ENCODE data around the gene SPATA32. TPM values are rescaled to one million over a fixed set of nuclear protein-coding genes. Genes with fewer than 3 reads are reported as not detected.

Gene SPATA32
- total RNA-seq, 2 experiments from 2014 or later = 0.20 to 0.27 TPM

DNA sequence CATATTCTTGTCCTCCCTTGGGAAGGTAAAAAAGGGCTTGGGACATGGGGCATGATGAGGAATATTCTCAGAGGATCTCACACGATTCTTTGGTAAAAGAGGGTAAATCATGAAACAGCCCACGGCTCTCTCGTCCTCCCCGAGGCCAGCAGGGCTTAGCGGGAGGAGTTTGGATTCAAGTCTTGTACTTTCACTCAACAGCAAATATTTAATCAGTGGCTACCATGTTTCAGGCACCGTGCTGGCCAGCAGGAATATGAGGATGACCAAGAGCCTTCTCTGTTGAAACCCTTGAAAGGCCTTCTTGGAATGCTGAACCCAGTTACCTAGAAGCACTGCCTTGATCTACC, 46.1 kb upstream of the SPATA32 start:
- no peak overlapping the region for H3K4me3 ChIP-seq (ENCODE audit: low read length)
- ATAC-seq (ENCODE audit: poor library complexity) (no peak), DNase-seq (no peak)
- H3K27me3 ChIP-seq (ENCODE audit: control insufficient read depth in 1 of 2, insufficient read depth in 2 of 2, low read length in 2 of 2) = no peaks in the 10 kb centered on the region
- TF ChIP-seq CTCF (IDR thresholded peaks at IDR 0.05) = no peak
- H3K9me3 ChIP-seq (ENCODE audit: control insufficient read depth in 1 of 2, insufficient read depth in 1 of 2, low read length in 2 of 2) = no peaks in the 10 kb centered on the region
- intact Hi-C loops (cut with DNase I, micrococcal nuclease) = no loop called here
- POLR2A ChIA-PET = interaction anchor here (4.6 kb wide), 1 partner anchor 9 kb away, joined by 32 read pairs; the partner anchor contains the start of gene MAP3K14
- Mint-ChIP-seq H3K9me3 (no peaks in the 10 kb centered on the region), H3K36me3 (ENCODE audit: low read depth) (peaks cover 43% of the 10 kb centered on the region), H3K4me1 (ENCODE audit: low read depth) (peaks cover 83% of the 10 kb centered on the region), H3K27ac (peak overlapping the region; percentile 82), H3K4me3 (peak overlapping the region; percentile 2), H3K27me3 (no peaks in the 10 kb centered on the region)
- H3K36me3 ChIP-seq (ENCODE audit: insufficient read depth, low read length) = peaks cover 35% of the 10 kb centered on the region
- peak overlapping the region; percentile 26 to 38 for H3K27ac ChIP-seq (ENCODE audit: low read depth in 1 of 2, low read length in 2 of 2)
- H3K4me1 ChIP-seq (ENCODE audit: insufficient read depth, low read length) = peaks cover 85% of the 10 kb centered on the region
- CTCF ChIA-PET = interaction anchor here (1.2 to 3.1 kb wide), 2 partner anchors 30 to 173 kb away, joined by 3 to 17 read pairs; partner anchors contain the start of gene ACBD4

- POLR2A ChIA-PET = interaction anchor here (4.6 kb wide), 1 partner anchor 9 kb away, joined by 32 read pairs; the partner anchor contains the start of gene MAP3K14
These were observed 45.6 kb upstream of the SPATA32 start for GRCh38 chr17:45307290-45308015.

GRCh38 chr17:45306623-45307022, 44.7 kb upstream of the SPATA32 start:
- H3K27me3 Mint-ChIP-seq = no peaks in the 10 kb centered on the region
- Histone ChIP-seq H3K4me1 (ENCODE audit: insufficient read depth, low read length) (peaks cover 86% of the 10 kb centered on the region), H3K27me3 (ENCODE audit: control insufficient read depth in 1 of 2, insufficient read depth in 2 of 2, low read length in 2 of 2) (no peaks in the 10 kb centered on the region), H3K9me3 (ENCODE audit: control insufficient read depth in 1 of 2, insufficient read depth in 1 of 2, low read length in 2 of 2) (no peaks in the 10 kb centered on the region), H3K4me3 (ENCODE audit: low read length) (no peak overlapping the region), H3K27ac (ENCODE audit: low read depth in 1 of 2, low read length in 2 of 2) (no peak overlapping the region), H3K36me3 (ENCODE audit: insufficient read depth, low read length) (peaks cover 32% of the 10 kb centered on the region)
- TF ChIP-seq CTCF (IDR thresholded peaks at IDR 0.05) = no peak
- CTCF ChIA-PET = interaction anchor here (0.7 to 3.1 kb wide), 3 partner anchors 10 to 57 kb away, joined by 3 to 17 read pairs (median 14); partner anchors contain the start of gene MAP3K14
- H3K4me1 Mint-ChIP-seq (ENCODE audit: low read depth) = peaks cover 76% of the 10 kb centered on the region
- ATAC-seq (ENCODE audit: poor library complexity) (no peak), DNase-seq (peak in 1 of 14 experiments; percentile 35)
- intact Hi-C loops (cut with DNase I, micrococcal nuclease) = no loop called here
- H3K36me3 Mint-ChIP-seq (ENCODE audit: low read depth) = peaks cover 46% of the 10 kb centered on the region
- no peak overlapping the region for H3K4me3 Mint-ChIP-seq
- H3K9me3 Mint-ChIP-seq = no peaks in the 10 kb centered on the region
- POLR2A ChIA-PET = interaction anchor here (1.5 to 4.6 kb wide), 2 partner anchors 8 to 10 kb away, joined by 4 to 32 read pairs; partner anchors contain the start of gene MAP3K14
- peak overlapping the region; percentile 58 for H3K27ac Mint-ChIP-seq

More at GRCh38 chr17:45307290-45308015, 45.6 kb upstream of the SPATA32 start:
- Histone ChIP-seq H3K36me3 (ENCODE audit: insufficient read depth, low read length) (peaks cover 35% of the 10 kb centered on the region), H3K27ac (ENCODE audit: low read depth in 1 of 2, low read length in 2 of 2) (peak overlapping the region; percentile 26 to 38), H3K4me1 (ENCODE audit: insufficient read depth, low read length) (peaks cover 85% of the 10 kb centered on the region), H3K4me3 (ENCODE audit: low read length) (no peak overlapping the region), H3K9me3 (ENCODE audit: control insufficient read depth in 1 of 2, insufficient read depth in 1 of 2, low read length in 2 of 2) (no peaks in the 10 kb centered on the region), H3K27me3 (ENCODE audit: control insufficient read depth in 1 of 2, insufficient read depth in 2 of 2, low read length in 2 of 2) (no peaks in the 10 kb centered on the region)
- Mint-ChIP-seq H3K9me3 (no peaks in the 10 kb centered on the region), H3K36me3 (ENCODE audit: low read depth) (peaks cover 49% of the 10 kb centered on the region), H3K4me3 (peak overlapping the region; percentile 66), H3K27me3 (no peaks in the 10 kb centered on the region), H3K4me1 (ENCODE audit: low read depth) (peaks cover 83% of the 10 kb centered on the region), H3K27ac (peak overlapping the region; percentile 82)
- intact Hi-C loops (cut with DNase I, micrococcal nuclease) = no loop called here
- CTCF ChIA-PET = interaction anchor here (0.5 to 3.1 kb wide), 5 partner anchors 9 to 172 kb away, joined by 3 to 17 read pairs (median 4); partner anchors contain the start of genes ACBD4 and MAP3K14
- ATAC-seq (ENCODE audit: poor library complexity) = peak; percentile 72
- DNase-seq = peak in 6 of 14 experiments; percentile 18 to 66 (median 42)
- TF ChIP-seq CTCF (IDR thresholded peaks at IDR 0.05) = no peak

All from CD4-positive, alpha-beta T cell (primary cell).